Trophoblast cell (in vitro differentiated cells and primary cell): ENCODE results near the gene WDR72.

Source experiments
- DNase-seq, 2 donors: peaks; one replicate each; pipeline ENCODE4 v3.0.0-alpha.2; 2016
- H2AFZ ChIP-seq: 2 replicates; pipeline ENCODE4 v1.6.1; 2013; ENCODE audit warnings: low read length, moderate library complexity, mild to moderate bottlenecking; ENCODE audit not compliant: insufficient read depth, poor library complexity
- H2AK5ac ChIP-seq: 2 replicates; pipeline ENCODE4 v1.6.1; 2013; ENCODE audit warnings: mild to moderate bottlenecking, low read length
- H2BK120ac ChIP-seq: 2 replicates; pipeline ENCODE4 v1.6.1; 2013; ENCODE audit warnings: low read length, mild to moderate bottlenecking, moderate library complexity; ENCODE audit not compliant: insufficient read depth, poor library complexity
- H2BK12ac ChIP-seq: 2 replicates; pipeline ENCODE4 v1.6.1; 2013; ENCODE audit warnings: mild to moderate bottlenecking, low read length, moderate library complexity
- H2BK5ac ChIP-seq: 2 replicates; pipeline ENCODE4 v1.6.1; 2013; ENCODE audit warnings: low read length, low read depth, moderate library complexity, mild to moderate bottlenecking; ENCODE audit not compliant: poor library complexity
- H3K14ac ChIP-seq: 2 replicates; pipeline ENCODE4 v1.6.1; 2013; ENCODE audit warnings: mild to moderate bottlenecking, low read length
- H3K18ac ChIP-seq: 2 replicates; pipeline ENCODE4 v1.6.1; 2013; ENCODE audit warnings: mild to moderate bottlenecking, low read length
- H3K23ac ChIP-seq: 2 replicates; pipeline ENCODE4 v1.6.1; 2013; ENCODE audit warnings: low read length
- H3K27ac ChIP-seq: 2 replicates; pipeline ENCODE4 v1.5.1; 2013; ENCODE audit warnings: low read depth, mild to moderate bottlenecking, inconsistent platforms, low read length, moderate library complexity
- H3K27me3 ChIP-seq: 2 replicates; pipeline ENCODE4 v1.6.1; 2013; ENCODE audit warnings: inconsistent platforms, mild to moderate bottlenecking, low read length, moderate library complexity; ENCODE audit not compliant: insufficient read depth
- H3K36me3 ChIP-seq, 2 experiments: 1 replicate in 1 of 2; 2 replicates in 1 of 2; pipeline ENCODE4 v1.6.1; 2013; ENCODE audit warnings: low read length in 2 of 2, mild to moderate bottlenecking in 2 of 2, moderate library complexity in 1 of 2; ENCODE audit not compliant: insufficient read depth in 2 of 2, control insufficient read depth in 1 of 2
- H3K4ac ChIP-seq: 2 replicates; pipeline ENCODE4 v1.6.1; 2013; ENCODE audit warnings: low read depth, mild to moderate bottlenecking, low read length, moderate library complexity
- H3K4me1 ChIP-seq, 2 experiments: 1 replicate in 1 of 2; 2 replicates in 1 of 2; pipeline ENCODE4 v1.6.1; 2013; ENCODE audit warnings: low read length in 2 of 2, mild to moderate bottlenecking in 2 of 2, moderate library complexity in 1 of 2; ENCODE audit not compliant: insufficient read depth in 2 of 2, control insufficient read depth in 1 of 2
- H3K4me2 ChIP-seq: 2 replicates; pipeline ENCODE4 v1.6.1; 2013; ENCODE audit warnings: inconsistent platforms, mild to moderate bottlenecking, low read length, moderate library complexity
- H3K4me3 ChIP-seq: 2 replicates; pipeline ENCODE4 v1.5.1; 2013; ENCODE audit warnings: mild to moderate bottlenecking, low read depth, low read length, inconsistent platforms
- H3K79me1 ChIP-seq: one replicate; pipeline ENCODE4 v1.6.1; 2013; ENCODE audit warnings: low read length
- H3K79me2 ChIP-seq: 2 replicates; pipeline ENCODE4 v1.6.1; 2013; ENCODE audit warnings: low read length, mild to moderate bottlenecking; ENCODE audit not compliant: control insufficient read depth, insufficient read depth, poor library complexity
- H3K9ac ChIP-seq: 2 replicates; pipeline ENCODE4 v1.6.1; 2013; ENCODE audit warnings: mild to moderate bottlenecking, low read length
- H3K9me3 ChIP-seq: 2 replicates; pipeline ENCODE4 v1.6.1; 2013; ENCODE audit warnings: low read depth, mild to moderate bottlenecking, control low read depth, inconsistent platforms, low read length; ENCODE audit not compliant: insufficient read depth
- H4K12ac ChIP-seq: 2 replicates; pipeline ENCODE4 v1.6.1; 2013; ENCODE audit warnings: low read depth, mild to moderate bottlenecking, low read length, moderate library complexity
- H4K8ac ChIP-seq: 2 replicates; pipeline ENCODE4 v1.6.1; 2013; ENCODE audit warnings: low read depth, mild to moderate bottlenecking, low read length, moderate library complexity
- H4K91ac ChIP-seq: one replicate; pipeline ENCODE4 v1.6.1; 2013; ENCODE audit warnings: low read depth, mild to moderate bottlenecking, low read length, moderate library complexity
- WGBS: extraction: QIAGEN DNeasy Blood & Tissue Kit; methylation state at CpG from one replicate; pipeline ENCODE4 v1.1.7; 2013; ENCODE audit warnings: missing lambda C conversion rate; ENCODE audit not compliant: insufficient read length, insufficient coverage; ENCODE audit errors: extremely low coverage; 5-methylcytosine and 5-hydroxymethylcytosine counted together

The WDR72 gene

DNA sequence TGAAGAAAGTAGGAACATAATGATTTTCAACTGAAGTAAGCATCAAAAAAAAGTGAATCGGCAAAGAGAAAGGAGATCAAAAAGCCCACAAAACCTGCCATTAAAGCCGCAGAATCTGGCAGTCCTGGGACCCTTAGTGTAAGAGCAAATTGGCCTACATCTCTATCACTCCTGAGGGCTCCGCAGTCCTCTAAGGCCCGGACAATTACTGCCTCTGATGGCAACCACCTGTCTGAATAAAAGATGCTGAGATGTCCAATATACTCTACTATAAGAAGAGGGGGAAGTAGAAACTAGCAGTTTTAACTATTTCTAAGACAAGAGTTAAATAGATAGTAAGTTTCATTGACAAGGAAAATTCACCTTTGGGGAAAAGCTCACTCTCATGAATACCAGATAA, 20.3 kb downstream of the WDR72 start:
- H3K27me3 ChIP-seq = no peaks in the 10 kb centered on the region
- no peaks in the 10 kb centered on the region for H3K9me3 ChIP-seq
- H3K18ac ChIP-seq = no peak overlapping the region
- H3K23ac ChIP-seq = no peak overlapping the region
- DNase-seq = no peak
- H3K79me1 ChIP-seq = no peaks in the 10 kb centered on the region
- no peak overlapping the region for H3K14ac ChIP-seq
- no peak overlapping the region for H2BK12ac ChIP-seq
- no peak overlapping the region for H2AFZ ChIP-seq
- H3K27ac ChIP-seq = no peak overlapping the region
- no peaks in the 10 kb centered on the region for H3K36me3 ChIP-seq
- no peak overlapping the region for H3K4me3 ChIP-seq
- no peaks in the 10 kb centered on the region for H3K79me2 ChIP-seq
- no CpG with 5 or more reads among the region's 4 CpGs for WGBS
- H2AK5ac ChIP-seq = no peak overlapping the region
- H3K9ac ChIP-seq = no peak overlapping the region
- no peak overlapping the region for H3K4ac ChIP-seq
- no peak overlapping the region for H4K91ac ChIP-seq
- no peak overlapping the region for H2BK5ac ChIP-seq
- H2BK120ac ChIP-seq = no peak overlapping the region
- no peak overlapping the region for H3K4me2 ChIP-seq
- no peaks in the 10 kb centered on the region for H3K4me1 ChIP-seq
- no peak overlapping the region for H4K8ac ChIP-seq
- no peak overlapping the region for H4K12ac ChIP-seq

DNA sequence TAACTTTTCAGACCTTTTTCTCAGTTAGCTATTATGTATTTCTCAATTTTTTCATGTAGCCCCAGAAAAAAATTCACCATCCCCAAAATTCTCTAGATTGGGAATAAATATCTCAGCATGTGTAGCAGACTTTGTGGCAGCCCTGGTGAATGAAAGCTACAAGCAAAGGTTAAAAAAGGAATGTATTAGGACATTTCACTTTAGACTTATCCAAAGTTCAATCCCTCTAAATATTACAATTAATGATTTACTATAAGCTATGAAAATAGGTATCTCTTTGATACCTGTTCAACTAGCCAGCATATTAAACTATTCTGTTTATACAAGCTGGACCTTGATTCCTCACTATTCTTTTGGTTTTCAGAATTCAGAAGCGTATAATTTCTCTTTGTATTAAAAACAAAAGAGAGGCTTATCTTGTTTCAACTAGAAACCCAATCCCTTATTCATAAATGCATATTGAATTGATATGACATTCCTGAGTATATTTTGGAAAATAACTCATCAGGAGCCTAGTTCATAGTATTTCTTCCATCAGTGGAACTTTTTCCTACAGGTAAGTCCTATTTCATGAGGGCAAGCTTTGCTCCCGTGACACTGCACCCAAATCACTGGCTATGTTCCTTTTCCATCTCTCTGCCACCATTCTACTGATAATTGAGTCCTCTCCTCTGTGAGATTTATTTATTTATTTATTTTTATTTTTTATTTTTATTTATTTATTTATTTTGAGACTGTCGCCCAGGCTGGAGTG, 38.0 kb downstream of the WDR72 start:
- H3K4me3 ChIP-seq = no peak overlapping the region

DNA sequence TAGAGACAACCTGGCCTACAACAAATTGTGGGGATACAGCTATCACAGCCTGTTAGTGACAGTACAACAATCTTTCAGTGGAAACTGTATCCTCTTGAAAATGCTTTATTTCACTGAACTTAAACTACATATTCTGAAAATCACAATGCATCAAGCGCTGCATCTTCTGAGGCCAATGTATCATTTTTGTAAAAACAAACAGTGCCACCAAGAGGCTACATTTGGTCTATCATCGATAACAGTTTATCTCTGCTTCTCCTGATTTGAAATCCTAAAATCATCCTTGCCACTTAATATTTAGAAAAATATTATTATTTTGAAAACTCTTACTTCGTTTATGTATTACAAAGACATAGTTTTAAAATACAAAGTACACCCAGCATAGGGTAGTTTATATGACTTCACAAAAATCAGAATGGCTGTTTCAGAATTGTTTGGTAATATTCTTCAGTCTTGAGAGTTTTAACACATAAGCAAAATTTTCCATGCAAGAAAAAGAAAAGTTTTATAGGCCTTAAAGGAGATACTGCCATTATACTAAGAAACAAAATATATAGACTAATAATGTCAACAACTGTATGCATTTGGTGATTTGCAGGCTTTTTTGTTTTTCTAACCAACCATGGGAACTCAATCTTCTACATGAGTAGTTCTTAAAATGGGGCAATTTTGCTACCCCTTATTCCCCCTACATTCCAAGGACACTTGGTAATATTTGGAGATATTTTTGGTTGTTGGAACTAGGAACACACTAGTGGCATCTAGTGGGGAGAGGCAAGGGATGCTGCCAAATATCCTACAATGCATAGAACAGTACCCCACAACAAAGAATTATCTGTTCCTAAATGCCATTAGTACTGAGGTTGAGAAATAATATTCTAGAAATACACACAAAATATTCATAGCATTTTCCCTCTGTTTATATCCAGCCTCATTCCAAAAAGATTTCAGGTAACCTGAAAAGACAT, 42.3 kb downstream of the WDR72 start:
- no peak overlapping the region for H3K4me2 ChIP-seq
- no peaks in the 10 kb centered on the region for H3K79me2 ChIP-seq
- no peaks in the 10 kb centered on the region for H3K4me1 ChIP-seq
- peak in 1 of 2 donors; percentile 17 for DNase-seq
- no peaks in the 10 kb centered on the region for H3K79me1 ChIP-seq
- H3K9ac ChIP-seq = no peak overlapping the region
- H3K18ac ChIP-seq = no peak overlapping the region
- H3K27ac ChIP-seq = no peak overlapping the region
- H2BK120ac ChIP-seq = no peak overlapping the region
- no peaks in the 10 kb centered on the region for H3K36me3 ChIP-seq
- no peak overlapping the region for H2BK5ac ChIP-seq
- H3K14ac ChIP-seq = no peak overlapping the region
- H3K9me3 ChIP-seq = no peaks in the 10 kb centered on the region
- no peak overlapping the region for H2AFZ ChIP-seq
- no peak overlapping the region for H3K4ac ChIP-seq
- H3K4me3 ChIP-seq = no peak overlapping the region
- H2BK12ac ChIP-seq = no peak overlapping the region
- no peak overlapping the region for H4K12ac ChIP-seq
- no peak overlapping the region for H4K91ac ChIP-seq
- H3K23ac ChIP-seq = no peak overlapping the region
- H3K27me3 ChIP-seq = no peaks in the 10 kb centered on the region
- H2AK5ac ChIP-seq = no peak overlapping the region
- whole genome bisulfite sequencing = no CpG with 5 or more reads among the region's 3 CpGs
- H4K8ac ChIP-seq = no peak overlapping the region

More for the DNA sequence above, 38.0 kb downstream of the WDR72 start:
- Histone ChIP-seq H2AFZ (no peak overlapping the region), H3K14ac (no peak overlapping the region), H3K9me3 (no peaks in the 10 kb centered on the region), H3K23ac (no peak overlapping the region), H2AK5ac (no peak overlapping the region), H4K12ac (no peak overlapping the region), H4K91ac (no peak overlapping the region), H3K4ac (no peak overlapping the region), H3K9ac (no peak overlapping the region), H3K4me1 (no peaks in the 10 kb centered on the region), H3K79me1 (no peaks in the 10 kb centered on the region), H2BK120ac (no peak overlapping the region), H3K36me3 (no peaks in the 10 kb centered on the region), H4K8ac (no peak overlapping the region), H3K18ac (no peak overlapping the region), H2BK5ac (no peak overlapping the region), H3K4me2 (no peak overlapping the region), H3K27me3 (no peaks in the 10 kb centered on the region), H3K27ac (no peak overlapping the region), H3K79me2 (no peaks in the 10 kb centered on the region), H2BK12ac (no peak overlapping the region)
- no CpG with 5 or more reads among the region's 3 CpGs for WGBS
- DNase-seq = no peak

DNA sequence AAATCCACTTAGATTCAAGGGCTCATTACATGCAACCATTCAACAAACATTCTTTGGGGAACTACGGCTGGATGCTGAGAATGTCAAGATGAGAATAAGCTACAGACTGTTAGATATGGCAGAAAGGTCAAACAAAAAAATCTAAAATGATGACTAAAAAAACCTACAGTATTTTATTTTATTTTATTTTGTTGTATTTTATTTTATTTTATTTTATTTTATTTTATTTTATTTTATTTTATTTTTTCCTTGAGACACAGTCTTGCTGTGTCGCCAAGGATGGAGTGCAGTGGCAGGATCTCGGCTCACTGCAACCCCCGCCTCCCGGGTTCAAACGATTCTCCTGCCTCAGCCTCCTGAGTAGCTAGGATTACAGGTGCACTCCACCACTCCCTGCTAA, 46.2 kb downstream of the WDR72 start:
- Histone ChIP-seq H3K9me3 (no peaks in the 10 kb centered on the region), H3K79me1 (no peaks in the 10 kb centered on the region), H3K23ac (no peak overlapping the region), H2BK12ac (no peak overlapping the region), H2BK120ac (no peak overlapping the region), H3K18ac (no peak overlapping the region), H4K91ac (no peak overlapping the region), H2BK5ac (no peak overlapping the region), H3K4me2 (no peak overlapping the region), H3K79me2 (no peaks in the 10 kb centered on the region), H3K14ac (no peak overlapping the region), H3K4me1 (no peaks in the 10 kb centered on the region), H3K4ac (no peak overlapping the region), H3K27me3 (no peaks in the 10 kb centered on the region), H3K4me3 (no peak overlapping the region), H3K9ac (no peak overlapping the region), H2AFZ (no peak overlapping the region), H4K8ac (no peak overlapping the region), H3K36me3 (no peaks in the 10 kb centered on the region), H2AK5ac (no peak overlapping the region), H4K12ac (no peak overlapping the region), H3K27ac (no peak overlapping the region)
- DNase-seq = no peak
- WGBS = no CpG with 5 or more reads among the region's 6 CpGs
